Right kidney (tissue), 1 donor: ENCODE data around the gene TMEM236.

ENCODE experiments used
- DNase-seq: peaks from one replicate; pipeline ENCODE4 v3.0.0-alpha.2; 2016

TMEM236 gene

GRCh38 chr10:17787087-17787961 lies 35.3 kb downstream of the TMEM236 start:
- DNase-seq: no peak

DNA sequence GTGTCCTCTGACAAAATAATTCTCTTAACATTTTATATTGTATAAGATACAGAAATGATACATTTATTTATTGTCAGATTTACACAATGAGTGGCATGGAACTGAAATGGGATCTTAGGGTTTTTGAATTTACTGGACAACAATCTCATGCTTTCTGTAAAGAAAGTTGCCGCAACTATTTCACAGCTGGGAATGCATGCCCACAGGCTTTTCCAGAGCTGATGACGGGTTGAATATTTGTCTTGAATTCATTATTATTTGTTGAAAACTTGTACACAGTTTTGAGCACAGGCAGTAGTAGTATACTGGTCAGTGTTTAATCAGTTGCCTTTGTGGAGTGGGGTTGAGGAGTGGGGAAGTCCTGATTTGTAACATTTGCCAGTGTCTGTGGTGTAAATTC lies 36.6 kb downstream of the TMEM236 start:
- no peak for DNase-seq

DNA sequence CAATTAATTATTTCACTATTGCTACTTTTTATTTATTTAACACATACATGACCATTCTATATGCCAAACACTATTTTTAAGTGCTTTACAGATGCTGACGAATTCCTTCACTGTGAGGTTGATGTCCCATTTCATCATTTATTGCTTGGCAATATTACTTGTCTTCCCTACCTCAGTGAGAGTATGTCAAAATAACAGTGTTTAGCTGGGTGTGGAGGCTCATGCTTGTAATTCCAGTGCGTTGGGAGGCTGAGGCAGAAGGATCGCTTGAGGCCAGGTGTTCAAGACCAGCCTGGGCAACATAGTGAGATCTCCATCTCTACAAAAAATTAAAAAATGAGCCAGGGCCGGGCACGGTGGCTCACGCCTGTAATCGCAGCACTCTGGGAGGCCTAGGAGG lies 37.4 kb downstream of the TMEM236 start:
- no peak for DNase-seq

DNA sequence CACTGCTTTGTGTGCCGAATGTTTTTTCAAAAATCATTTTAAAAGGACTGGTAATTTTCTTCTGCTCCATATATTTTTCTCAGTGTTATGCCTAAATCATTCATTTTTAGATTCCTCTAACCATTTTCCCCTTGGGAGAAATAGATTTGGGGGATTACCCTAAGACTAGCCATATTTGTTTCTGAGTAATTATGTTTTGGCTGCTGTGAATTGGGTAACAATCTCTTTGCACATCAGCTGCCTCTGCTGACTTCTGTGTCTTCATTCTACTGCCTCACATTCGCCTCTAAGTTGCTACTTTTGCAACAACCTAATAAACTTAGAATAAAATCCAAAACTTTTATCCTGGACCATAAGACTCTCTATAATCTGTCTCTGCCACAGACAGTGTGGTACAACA lies 38.6 kb downstream of the TMEM236 start:
- no peak for DNase-seq

DNA sequence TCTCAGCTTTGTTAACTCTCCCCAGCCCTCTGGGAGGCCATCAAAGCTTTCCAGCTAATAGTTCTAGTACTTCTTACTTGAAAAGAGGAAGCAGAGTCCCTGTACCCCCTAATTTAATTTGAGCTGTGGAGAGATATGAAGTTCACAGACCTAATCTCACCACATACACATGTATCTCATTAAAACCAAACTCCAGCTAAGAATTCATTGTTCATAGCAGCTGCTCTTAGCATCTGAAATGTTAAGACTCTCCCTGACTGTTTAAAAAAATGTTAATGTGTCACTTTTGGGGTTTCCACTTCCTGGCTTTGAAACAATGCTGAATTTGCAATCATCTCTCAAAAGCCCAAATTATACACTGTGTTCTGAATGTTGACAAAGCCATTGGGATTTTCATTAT lies 41.0 kb downstream of the TMEM236 start:
- DNase-seq: no peak

GRCh38 chr10:17793823-17794644 lies 42.0 kb downstream of the TMEM236 start:
- DNase-seq: no peak

DNA sequence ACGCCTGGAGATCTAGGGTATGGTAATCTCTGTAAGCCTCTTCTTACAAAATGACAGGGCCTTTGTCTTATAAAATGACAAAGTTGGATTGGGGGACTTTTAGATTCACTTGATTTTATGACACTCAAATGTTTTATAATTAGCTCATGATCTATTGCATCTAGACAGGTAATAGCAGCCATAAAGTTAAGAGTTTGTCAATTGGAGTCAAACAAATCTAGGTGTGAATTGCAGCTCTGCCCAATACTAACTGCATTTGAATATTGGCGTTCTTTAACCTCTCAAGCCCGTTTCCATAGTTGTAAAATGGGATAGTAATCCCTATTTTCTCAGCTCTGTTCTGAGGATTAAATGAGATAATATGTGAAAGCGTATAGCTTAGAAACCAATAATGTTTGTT lies 43.1 kb downstream of the TMEM236 start:
- no peak for DNase-seq

GRCh38 chr10:17795813-17796594 lies 44.0 kb downstream of the TMEM236 start:
- DNase-seq: no peak

DNA sequence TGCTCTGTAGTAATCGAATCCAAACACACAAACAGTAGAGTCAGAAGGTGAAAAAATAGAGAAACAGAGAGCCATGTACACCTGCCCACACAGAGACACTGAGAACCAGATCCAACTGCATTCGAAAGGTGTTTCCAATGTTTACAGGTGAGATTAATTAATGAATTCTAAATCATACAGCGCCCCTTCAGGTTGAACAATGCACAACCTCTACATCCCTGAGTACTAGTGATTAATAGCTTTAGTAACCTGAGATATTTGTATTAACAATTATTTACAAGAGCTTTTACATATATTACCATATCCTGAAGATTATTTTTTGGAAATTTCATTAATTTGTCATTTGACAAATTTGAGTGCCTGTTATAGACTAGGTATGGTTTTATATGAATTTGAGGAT lies 49.5 kb downstream of the TMEM236 start:
- DNase-seq: no peak

DNA sequence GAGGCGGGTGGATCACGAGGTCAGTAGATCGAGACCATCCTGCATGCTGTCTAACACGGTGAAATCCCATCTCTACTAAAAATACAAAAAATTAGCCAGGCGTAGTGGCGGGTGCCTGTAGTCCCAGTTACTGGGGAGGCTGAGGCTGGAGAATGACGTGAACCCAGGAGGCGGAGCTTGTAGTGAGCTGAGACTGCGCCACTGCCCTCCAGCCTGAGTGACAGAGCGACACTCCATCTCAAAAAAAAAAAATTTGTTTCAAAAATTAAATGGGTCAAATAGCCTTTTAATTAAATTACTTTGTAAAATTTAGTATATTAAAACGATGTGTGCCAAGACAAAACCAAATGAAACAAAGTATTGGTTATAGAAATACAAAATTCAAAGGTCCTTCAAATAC lies 50.3 kb downstream of the TMEM236 start:
- DNase-seq: no peak

DNA sequence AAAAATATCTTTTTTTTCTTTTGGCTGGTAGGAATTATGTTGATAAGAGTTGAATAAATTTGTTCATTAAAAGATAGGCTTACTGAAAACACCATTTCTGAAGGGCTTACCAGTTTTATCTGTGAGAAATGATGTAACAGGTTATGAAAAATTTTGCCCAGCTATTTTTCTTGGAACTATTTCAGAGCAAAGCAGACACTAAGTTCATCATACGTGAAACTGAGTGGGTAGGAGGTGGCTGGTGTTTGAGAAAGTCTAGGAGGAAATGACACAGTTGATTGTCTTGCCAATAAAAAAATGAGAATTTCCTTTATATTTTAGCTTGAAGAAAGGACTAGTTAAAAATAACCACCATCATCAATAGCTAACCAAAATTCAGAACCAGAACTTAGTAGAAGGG lies 51.0 kb downstream of the TMEM236 start:
- no peak for DNase-seq

DNA sequence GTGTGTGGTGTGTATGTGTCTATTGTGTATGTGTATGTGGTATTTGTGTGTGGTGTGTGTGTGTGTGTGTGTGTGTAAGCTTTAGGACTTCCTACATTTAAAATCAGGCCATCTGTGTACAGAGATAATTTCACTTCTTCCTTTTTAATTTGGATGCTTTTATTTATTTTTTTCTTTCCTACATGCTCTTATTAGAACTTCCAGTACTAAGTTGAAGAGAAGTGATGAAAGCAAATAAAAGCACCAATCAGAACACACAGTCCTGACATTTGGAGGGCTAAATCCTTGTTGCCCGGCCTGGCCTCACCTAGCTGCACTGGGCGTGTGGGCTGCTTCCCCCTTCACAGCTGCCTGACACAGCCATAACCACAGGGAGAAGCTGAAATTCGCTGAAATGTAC lies 53.3 kb downstream of the TMEM236 start:
- no peak for DNase-seq

DNA sequence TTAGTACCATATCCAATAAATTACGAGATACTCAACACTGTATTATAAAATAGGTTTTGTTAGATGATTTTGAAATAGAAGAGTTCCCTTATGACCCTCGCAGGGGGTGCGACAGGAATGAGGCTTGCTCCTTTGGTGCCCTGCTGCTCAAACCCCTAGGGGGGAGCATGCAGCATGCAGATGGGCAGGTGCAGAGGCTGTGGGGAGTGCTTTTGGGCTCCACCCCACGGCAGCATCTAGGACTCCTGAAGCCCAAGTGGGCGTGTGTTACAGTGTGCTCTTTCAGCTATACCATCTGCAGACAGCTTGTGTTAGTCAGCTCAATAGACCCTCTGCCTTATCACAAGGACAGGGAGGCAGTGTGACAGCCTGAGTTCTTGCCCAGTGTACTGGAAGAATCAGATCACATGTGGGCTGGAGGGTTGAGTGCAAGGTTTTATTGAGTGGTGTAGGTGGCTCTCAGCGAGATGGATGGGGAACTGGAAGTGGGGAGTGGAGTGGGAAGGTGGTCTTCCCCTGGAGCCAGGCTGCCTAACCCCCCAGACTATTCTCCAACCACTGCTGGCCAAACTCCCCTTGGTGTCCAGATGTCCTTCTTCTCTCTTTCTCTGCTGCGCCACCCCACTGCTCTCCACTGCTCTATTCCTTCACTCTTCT lies 54.0 kb downstream of the TMEM236 start:
- DNase-seq: no peak

DNA sequence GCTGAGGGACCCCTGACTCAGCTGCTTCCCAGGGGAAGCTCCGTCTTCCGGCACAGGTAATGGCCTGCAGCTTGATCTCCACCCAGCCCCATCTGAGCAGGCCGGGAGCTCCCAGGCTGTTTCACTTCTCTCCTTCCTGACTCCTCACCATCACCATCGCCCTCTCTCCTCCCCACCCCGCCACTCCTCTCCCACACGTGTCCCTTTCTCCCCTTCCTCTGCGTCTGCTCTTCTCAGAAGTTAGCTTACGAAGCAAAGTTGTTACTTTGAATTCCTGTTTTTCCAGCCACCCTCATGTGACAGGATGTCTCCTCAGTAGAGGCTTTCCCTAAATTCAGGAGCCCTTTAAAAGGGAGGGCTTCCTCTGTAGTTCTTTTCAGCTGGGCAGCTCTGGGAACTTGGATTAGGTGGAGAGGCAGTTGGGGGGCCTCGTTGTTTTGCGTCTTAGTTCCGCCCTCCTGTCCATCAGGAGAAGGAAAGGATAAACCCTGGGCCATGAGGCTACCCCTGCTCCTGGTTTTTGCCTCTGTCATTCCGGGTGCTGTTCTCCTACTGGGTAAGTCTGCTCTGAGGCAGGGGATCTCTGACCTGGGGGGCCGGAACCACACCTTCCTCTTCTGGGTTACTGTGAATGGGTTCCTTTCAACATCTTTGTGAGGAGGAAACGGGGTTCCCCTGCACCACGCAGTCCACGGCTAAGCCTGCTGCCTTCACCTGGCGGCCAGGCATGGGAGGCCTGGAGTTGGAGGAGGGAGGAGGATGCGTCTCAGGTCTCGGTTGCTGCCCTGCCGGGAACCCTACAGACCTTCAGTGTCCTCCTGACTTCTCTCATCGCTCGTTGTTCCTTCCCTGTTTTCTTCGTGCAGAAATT lies 57.2 kb downstream of the TMEM236 start, which contains the start of gene MRC1:
MRC1 (plus strand) TSS at position 378 of the 871 bp plus-strand sequence; CDS start at position 496, 118 bp downstream.
- no peak for DNase-seq

DNA sequence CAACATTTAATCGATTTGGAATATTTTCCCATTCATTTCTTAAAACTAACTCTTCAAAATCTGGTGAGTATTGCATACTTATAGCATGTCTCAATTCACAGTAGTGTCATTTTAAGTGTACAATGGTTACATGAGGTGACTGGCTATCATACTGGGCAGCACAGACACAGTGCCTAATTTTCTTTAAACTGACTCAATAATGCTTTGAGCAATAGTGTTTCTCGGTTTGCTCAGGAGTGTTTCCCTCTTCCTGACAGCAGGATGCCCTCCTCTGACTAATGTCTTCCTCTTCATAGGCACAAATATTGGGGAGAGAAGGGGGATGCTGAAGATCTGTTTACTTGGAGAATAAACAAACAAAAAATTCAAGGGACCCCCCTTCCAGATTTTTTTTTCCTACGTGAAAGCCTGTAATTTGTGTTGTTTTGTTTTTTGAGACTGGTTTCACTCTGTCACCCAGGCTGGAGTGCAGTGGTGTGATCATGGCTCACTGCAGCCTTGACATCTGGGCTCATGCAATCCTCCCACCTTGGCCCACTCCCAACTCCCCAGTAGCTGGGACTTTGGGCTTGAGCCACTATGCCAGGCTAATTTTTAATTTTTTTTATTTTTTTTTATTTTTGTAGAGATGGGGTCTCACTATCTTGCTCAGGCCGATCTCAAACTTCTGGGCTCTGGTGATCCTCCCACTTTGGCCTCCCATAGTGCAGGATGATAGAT lies 59.3 kb downstream of the TMEM236 start:
- no peak for DNase-seq

- no peak for DNase-seq
These were observed 63.0 kb downstream of the TMEM236 start for GRCh38 chr10:17814973-17815372.

DNA sequence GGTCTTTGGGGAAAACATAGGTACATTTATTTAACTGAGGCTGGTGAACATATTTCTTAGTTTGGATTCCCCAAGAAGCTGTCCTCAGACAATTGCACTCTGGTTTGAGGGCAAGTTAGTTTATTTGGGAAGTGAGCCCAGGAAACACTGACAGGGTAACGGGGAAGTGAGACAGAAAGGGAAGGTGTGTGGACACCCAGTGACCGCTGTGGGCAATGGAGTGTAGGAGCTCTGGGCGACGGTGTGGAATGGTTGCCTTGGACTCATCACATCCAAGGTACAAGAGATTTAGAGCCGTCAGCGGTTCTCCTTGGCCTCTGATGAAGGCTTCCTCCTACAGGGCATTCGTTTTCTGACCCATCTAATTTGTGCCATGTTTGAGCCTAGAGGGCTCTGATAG lies 64.2 kb downstream of the TMEM236 start:
- no peak for DNase-seq

- DNase-seq: no peak
These were observed 65.3 kb downstream of the TMEM236 start for GRCh38 chr10:17817316-17817715.

DNA sequence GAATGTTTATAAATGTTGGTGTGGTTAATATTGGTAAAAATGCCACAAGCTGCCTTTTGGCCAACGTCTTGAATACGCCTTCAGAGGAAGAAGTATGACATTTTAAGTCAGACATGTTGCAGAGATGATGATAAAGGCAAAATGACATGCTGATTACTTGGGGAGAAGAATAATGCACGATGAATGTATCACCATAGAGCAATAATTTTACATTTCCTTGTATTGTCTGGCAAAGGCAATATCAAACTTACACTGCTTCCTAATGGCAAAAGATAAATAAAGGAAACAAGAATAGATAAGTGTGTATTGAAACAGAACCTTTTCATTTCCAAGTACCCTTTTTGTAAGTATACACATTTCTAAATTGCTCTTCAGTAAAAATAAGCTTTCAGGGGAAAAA lies 65.8 kb downstream of the TMEM236 start:
- no peak for DNase-seq

- no peak for DNase-seq
These were observed 67.8 kb downstream of the TMEM236 start for GRCh38 chr10:17819836-17820235.
